Stimulated activated CD4-positive, alpha-beta T cell treated with anti-CD3 and anti-CD28 coated beads, Interleukin-1b, Interleukin-23, amount 100 ng/mL, for 48 hours (primary cell): ENCODE results near the gene OSBPL8.

ENCODE experiments used
- DNase-seq: peaks from one replicate; pipeline ENCODE4 v3.0.0-alpha.2; 2020

The OSBPL8 gene

GRCh38 chr12:76559400-76560085 is at the start of gene OSBPL8:
Gene OSBPL8, minus strand, starts transcription at chr12:76559771. Its CDS starts 72,220 bp downstream, at chr12:76487551.
- peak; percentile 95 for DNase-seq

GRCh38 chr12:76608070-76608469 is 48.5 kb upstream of the OSBPL8 start:
- no peak for DNase-seq

GRCh38 chr12:76595056-76595455 is 35.5 kb upstream of the OSBPL8 start:
- no peak for DNase-seq

- no peak for DNase-seq
Measured at GRCh38 chr12:76591476-76591875, 31.9 kb upstream of the OSBPL8 start.

- DNase-seq = no peak
Measured at GRCh38 chr12:76590131-76590530, 30.6 kb upstream of the OSBPL8 start.

- no peak for DNase-seq
Measured at GRCh38 chr12:76588881-76589565, 29.5 kb upstream of the OSBPL8 start.

GRCh38 chr12:76587428-76588178 is 28.0 kb upstream of the OSBPL8 start:
- no peak for DNase-seq

- no peak for DNase-seq
Measured at GRCh38 chr12:76586764-76587395, 27.3 kb upstream of the OSBPL8 start.

GRCh38 chr12:76583301-76583700 is 23.7 kb upstream of the OSBPL8 start:
- DNase-seq = no peak

- no peak for DNase-seq
Measured at GRCh38 chr12:76573840-76574373, 14.3 kb upstream of the OSBPL8 start.

- DNase-seq = no peak
Measured at GRCh38 chr12:76571256-76571655, 11.7 kb upstream of the OSBPL8 start.

- no peak for DNase-seq
Measured at GRCh38 chr12:76569685-76570604, 10.4 kb upstream of the OSBPL8 start.

GRCh38 chr12:76568888-76569551 is 9.4 kb upstream of the OSBPL8 start:
- DNase-seq = no peak

- DNase-seq = no peak
Measured at GRCh38 chr12:76568130-76568529, 8.6 kb upstream of the OSBPL8 start.

- no peak for DNase-seq
Measured at GRCh38 chr12:76563061-76563460, 3.5 kb upstream of the OSBPL8 start.

- no peak for DNase-seq
Measured at GRCh38 chr12:76562130-76562529, 2.6 kb upstream of the OSBPL8 start.

- no peak for DNase-seq
Measured at GRCh38 chr12:76560086-76560491, 518 bp upstream of the OSBPL8 start.

- DNase-seq = peak; percentile 81
Measured at GRCh38 chr12:76558684-76559399, 729 bp downstream of the OSBPL8 start.

GRCh38 chr12:76556368-76556767 is 3.2 kb downstream of the OSBPL8 start:
- DNase-seq = no peak

- DNase-seq = no peak
Measured at GRCh38 chr12:76555797-76556196, 3.8 kb downstream of the OSBPL8 start.
